AG09309 (cell line): Measurements from ENCODE around the gene SNX32.

Experiments
- DNase-seq: peaks from one replicate; pipeline ENCODE4 v3.0.0-alpha.2; 2010; ENCODE audit warnings: low read depth
- H3K4me3 ChIP-seq: 2 replicates; pipeline ENCODE4 v1.5.1; 2011; ENCODE audit warnings: mild to moderate bottlenecking, low read depth, low read length, moderate library complexity; ENCODE audit not compliant: control insufficient read depth
- CTCF ChIP-seq: IDR thresholded peaks from 2 replicates; pipeline ENCODE4 v1.5.1; 2011; ENCODE audit warnings: mild to moderate bottlenecking, low read depth, low read length, inconsistent platforms; ENCODE audit not compliant: insufficient read depth, control insufficient read depth; ENCODE audit errors: missing control alignments

SNX32 gene

DNA sequence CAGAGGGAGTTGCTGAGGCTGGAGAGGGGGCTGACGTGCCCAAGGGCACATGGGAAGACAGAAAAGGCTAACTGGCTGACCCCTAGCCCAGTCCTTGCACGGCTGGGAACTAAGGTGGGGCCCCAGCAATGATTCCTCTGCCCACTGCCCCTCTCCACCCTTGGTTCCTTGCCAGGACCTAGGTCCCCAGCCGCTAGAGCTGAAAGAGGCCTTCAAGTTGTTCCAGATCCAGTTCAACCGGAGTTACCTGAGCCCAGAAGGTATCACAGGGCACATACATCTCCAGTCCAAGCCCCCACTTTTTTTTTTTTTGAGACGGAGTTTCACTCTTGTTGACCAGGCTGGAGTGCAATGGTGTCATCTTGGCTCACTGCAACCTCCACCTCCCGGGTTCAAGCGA, 46.3 kb downstream of the SNX32 start:
- no peak overlapping the region for H3K4me3 ChIP-seq
- no peak for TF ChIP-seq CTCF
- DNase-seq, result no peak

GRCh38 chr11:65880844-65881421, 47.2 kb downstream of the SNX32 start:
- no peak for DNase-seq
- no peak overlapping the region for H3K4me3 ChIP-seq
- no peak for TF ChIP-seq CTCF

GRCh38 chr11:65882120-65883057, 48.6 kb downstream of the SNX32 start:
- TF ChIP-seq CTCF, result no peak
- no peak for DNase-seq
- no peak overlapping the region for H3K4me3 ChIP-seq

DNA sequence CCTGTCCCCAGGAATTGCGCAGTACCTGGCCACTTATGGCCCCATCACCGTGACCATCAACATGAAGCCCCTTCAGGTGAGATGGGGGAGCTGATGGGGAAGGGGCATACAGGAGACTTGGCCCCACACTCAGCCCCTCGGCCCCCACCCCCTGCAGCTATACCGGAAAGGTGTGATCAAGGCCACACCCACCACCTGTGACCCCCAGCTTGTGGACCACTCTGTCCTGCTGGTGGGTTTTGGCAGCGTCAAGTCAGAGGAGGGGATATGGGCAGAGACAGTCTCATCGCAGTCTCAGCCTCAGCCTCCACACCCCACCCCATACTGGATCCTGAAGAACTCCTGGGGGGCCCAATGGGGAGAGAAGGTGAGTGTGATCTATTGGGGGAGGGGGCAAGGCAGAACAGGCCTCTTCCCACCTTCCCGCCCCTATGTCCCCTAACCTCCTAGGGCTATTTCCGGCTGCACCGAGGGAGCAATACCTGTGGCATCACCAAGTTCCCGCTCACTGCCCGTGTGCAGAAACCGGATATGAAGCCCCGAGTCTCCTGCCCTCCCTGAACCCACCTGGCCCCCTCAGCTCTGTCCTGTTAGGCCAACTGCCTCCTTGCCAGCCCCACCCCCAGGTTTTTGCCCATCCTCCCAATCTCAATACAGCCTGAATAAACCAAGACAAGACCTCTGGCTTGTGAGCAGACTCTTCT, 49.4 kb downstream of the SNX32 start:
- H3K4me3 ChIP-seq, result no peak overlapping the region
- TF ChIP-seq CTCF, result no peak
- no peak for DNase-seq

- TF ChIP-seq CTCF, result no peak
- H3K4me3 ChIP-seq, result no peak overlapping the region
- no peak for DNase-seq
Observed at GRCh38 chr11:65883786-65884715, 50.3 kb downstream of the SNX32 start.

GRCh38 chr11:65884716-65885092, 50.9 kb downstream of the SNX32 start:
- DNase-seq, result no peak
- peak; percentile 100 for TF ChIP-seq CTCF
- H3K4me3 ChIP-seq, result no peak overlapping the region
